Large intestine (tissue), 3 donors: ENCODE measurements around the gene TKTL1. TPM values are rescaled to one million over a fixed set of nuclear protein-coding genes. Genes with fewer than 3 reads are reported as not detected.
A peak's percentile ranks its signal among the peaks of the same experiment; 100 is the strongest.

Experiments used
- DNase-seq, 2 donors: peaks; one replicate each; pipeline versions ENCODE4 v3.0.0 to v3.0.0-alpha.2; 2013
- H3K27ac ChIP-seq: one replicate; pipeline ENCODE4 v1.5.1; 2013; ENCODE audit warnings: low read length
- H3K27me3 ChIP-seq: 2 replicates; pipeline ENCODE4 v1.6.1; 2013; ENCODE audit warnings: low read length; ENCODE audit not compliant: control insufficient read depth, insufficient read depth
- H3K36me3 ChIP-seq: 2 replicates; pipeline ENCODE4 v1.6.1; 2013; ENCODE audit warnings: low read length; ENCODE audit not compliant: control insufficient read depth, insufficient read depth
- H3K4me1 ChIP-seq: one replicate; pipeline ENCODE4 v1.6.1; 2013; ENCODE audit warnings: low read length; ENCODE audit not compliant: control insufficient read depth, insufficient read depth
- H3K4me3 ChIP-seq: one replicate; pipeline ENCODE4 v1.5.1; 2013; ENCODE audit warnings: low read length
- H3K9me3 ChIP-seq: one replicate; pipeline ENCODE4 v1.6.1; 2013; ENCODE audit warnings: mild to moderate bottlenecking, low read depth, low read length, moderate library complexity; ENCODE audit not compliant: control insufficient read depth
- WGBS: methylation state at CpG from one replicate; pipeline ENCODE4 v1.1.5; 2013; ENCODE audit warnings: low lambda C conversion rate; ENCODE audit not compliant: insufficient coverage; 5-methylcytosine and 5-hydroxymethylcytosine counted together
- polyA plus RNA-seq: library from polyadenylated mRNA; unstranded; fragments of 120-200 nt; gene quantifications from one replicate; pipeline ENCODE4 v1.2.1, GENCODE V29; 2013

The TKTL1 gene
- polyA plus RNA-seq, 1 donor = 0.19 TPM

- H3K9me3 ChIP-seq = peaks cover 1% of the 10 kb centered on the region
- WGBS = no CpG with 5 or more reads among the region's 34 CpGs
- H3K27me3 ChIP-seq = no peaks in the 10 kb centered on the region
- H3K27ac ChIP-seq = no peak overlapping the region
- peaks cover 35% of the 10 kb centered on the region for H3K36me3 ChIP-seq
- H3K4me1 ChIP-seq = no peaks in the 10 kb centered on the region
- no peak overlapping the region for H3K4me3 ChIP-seq
- no peak for DNase-seq
Observed at GRCh38 chrX:154360155-154360713, 64.6 kb downstream of the TKTL1 start.

- Histone ChIP-seq H3K36me3 (peaks cover 36% of the 10 kb centered on the region), H3K9me3 (peaks cover 3% of the 10 kb centered on the region), H3K27me3 (no peaks in the 10 kb centered on the region), H3K4me1 (no peaks in the 10 kb centered on the region), H3K27ac (no peak overlapping the region), H3K4me3 (no peak overlapping the region)
- no CpG with 5 or more reads among the region's 30 CpGs for WGBS
- no peak for DNase-seq
Observed at GRCh38 chrX:154362085-154362742, 66.6 kb downstream of the TKTL1 start.

GRCh38 chrX:154363706-154364439 is 68.3 kb downstream of the TKTL1 start:
- H3K9me3 ChIP-seq = peaks cover 3% of the 10 kb centered on the region
- H3K4me1 ChIP-seq = peaks cover 4% of the 10 kb centered on the region
- no peak overlapping the region for H3K4me3 ChIP-seq
- no peak for DNase-seq
- no CpG with 5 or more reads among the region's 20 CpGs for WGBS
- H3K27me3 ChIP-seq = no peaks in the 10 kb centered on the region
- no peak overlapping the region for H3K27ac ChIP-seq
- H3K36me3 ChIP-seq = peaks cover 36% of the 10 kb centered on the region

GRCh38 chrX:154365052-154365600 is 69.5 kb downstream of the TKTL1 start:
- no peak for DNase-seq
- H3K36me3 ChIP-seq = peaks cover 31% of the 10 kb centered on the region
- H3K4me3 ChIP-seq = no peak overlapping the region
- peaks cover 13% of the 10 kb centered on the region for H3K4me1 ChIP-seq
- H3K9me3 ChIP-seq = peaks cover 3% of the 10 kb centered on the region
- H3K27ac ChIP-seq = no peak overlapping the region
- H3K27me3 ChIP-seq = peaks cover 6% of the 10 kb centered on the region
- no CpG with 5 or more reads among the region's 20 CpGs for WGBS

GRCh38 chrX:154365997-154366665 is 70.5 kb downstream of the TKTL1 start:
- no peak overlapping the region for H3K27ac ChIP-seq
- H3K4me3 ChIP-seq = no peak overlapping the region

GRCh38 chrX:154366666-154367055 is 71.1 kb downstream of the TKTL1 start:
- Histone ChIP-seq H3K4me1 (peaks cover 15% of the 10 kb centered on the region), H3K9me3 (peaks cover 3% of the 10 kb centered on the region), H3K27me3 (peaks cover 12% of the 10 kb centered on the region), H3K36me3 (peaks cover 25% of the 10 kb centered on the region), H3K4me3 (no peak overlapping the region), H3K27ac (no peak overlapping the region)
- no CpG with 5 or more reads among the region's 11 CpGs for WGBS
- DNase-seq = no peak

More at GRCh38 chrX:154365997-154366665, 70.5 kb downstream of the TKTL1 start:
- Histone ChIP-seq H3K9me3 (peaks cover 3% of the 10 kb centered on the region), H3K36me3 (peaks cover 28% of the 10 kb centered on the region), H3K4me1 (peaks cover 15% of the 10 kb centered on the region), H3K27me3 (peaks cover 9% of the 10 kb centered on the region)
- no peak for DNase-seq
- no CpG with 5 or more reads among the region's 32 CpGs for WGBS

- Histone ChIP-seq H3K36me3 (peaks cover 19% of the 10 kb centered on the region), H3K27me3 (peaks cover 20% of the 10 kb centered on the region), H3K4me3 (peak overlapping the region; percentile 49), H3K27ac (no peak overlapping the region), H3K9me3 (peaks cover 7% of the 10 kb centered on the region), H3K4me1 (peaks cover 15% of the 10 kb centered on the region)
- no CpG with 5 or more reads among the region's 31 CpGs for WGBS
- no peak for DNase-seq
Observed at GRCh38 chrX:154367474-154368308, 72.1 kb downstream of the TKTL1 start.

GRCh38 chrX:154368630-154369448 is 73.2 kb downstream of the TKTL1 start:
- H3K27me3 ChIP-seq = peaks cover 21% of the 10 kb centered on the region
- H3K36me3 ChIP-seq = peaks cover 16% of the 10 kb centered on the region
- H3K4me1 ChIP-seq = peaks cover 17% of the 10 kb centered on the region
- WGBS = no CpG with 5 or more reads among the region's 16 CpGs
- H3K9me3 ChIP-seq = peaks cover 7% of the 10 kb centered on the region
- peak overlapping the region; percentile 49 for H3K4me3 ChIP-seq
- DNase-seq = peak; percentile 43 to 59
- peak overlapping the region; percentile 75 for H3K27ac ChIP-seq
